Neural progenitor cell (in vitro differentiated cells): ENCODE data around the gene SLC37A1. TPM values are rescaled to one million over a fixed set of nuclear protein-coding genes. Genes with fewer than 3 reads are reported as not detected.

Experiments
- DNase-seq: peaks from one replicate; pipeline ENCODE4 v3.0.0-alpha.2; 2016; ENCODE audit warnings: low spot score
- H2AFZ ChIP-seq: fragments of 200-600 bp; sonication (generic); replicated peaks from 2 replicates; pipeline ENCODE4 v1.6.1; 2016; ENCODE audit warnings: antibody characterized with exemption
- H3F3A ChIP-seq: fragments of 200-600 bp; sonication (generic); 2 replicates; pipeline ENCODE4 v1.6.1; 2016; ENCODE audit warnings: antibody characterized with exemption, low read depth
- H3K27ac ChIP-seq: fragments of 200-600 bp; sonication (generic); 2 replicates; pipeline ENCODE4 v1.5.1; 2016; ENCODE audit warnings: mild to moderate bottlenecking
- H3K27me3 ChIP-seq: fragments of 200-600 bp; sonication (generic); 2 replicates; pipeline ENCODE4 v1.6.1; 2016; ENCODE audit warnings: mild to moderate bottlenecking, moderate library complexity
- H3K36me3 ChIP-seq: fragments of 200-600 bp; sonication (generic); 2 replicates; pipeline ENCODE4 v1.5.1; 2016
- H3K4me1 ChIP-seq: fragments of 200-600 bp; sonication (generic); 2 replicates; pipeline ENCODE4 v1.6.1; 2016; ENCODE audit warnings: mixed run types
- H3K4me2 ChIP-seq: fragments of 200-600 bp; sonication (generic); 2 replicates; pipeline ENCODE4 v1.6.1; 2016
- H3K4me3 ChIP-seq: fragments of 200-600 bp; sonication (generic); 2 replicates; pipeline ENCODE4 v1.5.1; 2016
- H3K79me2 ChIP-seq: fragments of 200-600 bp; sonication (generic); 2 replicates; pipeline ENCODE4 v1.6.1; 2016; ENCODE audit warnings: low read depth
- H3K9ac ChIP-seq: fragments of 200-600 bp; sonication (generic); 2 replicates; pipeline ENCODE4 v1.6.1; 2016
- H3K9me3 ChIP-seq: fragments of 200-600 bp; sonication (generic); 2 replicates; pipeline ENCODE4 v1.5.1; 2016; ENCODE audit warnings: low read depth
- H4K20me1 ChIP-seq: fragments of 200-600 bp; sonication (generic); 2 replicates; pipeline ENCODE4 v1.6.1; 2016; ENCODE audit warnings: low read depth
- H3K27ac Mint-ChIP-seq: 3 replicates; pipeline ENCODE4 v1.8.0; 2021; ENCODE audit warnings: mixed read lengths
- H3K27me3 Mint-ChIP-seq: 2 replicates; pipeline ENCODE4 v1.8.0; 2022; ENCODE audit warnings: low read depth, mild to moderate bottlenecking, inconsistent platforms, moderate library complexity, mixed read lengths; ENCODE audit not compliant: insufficient read depth
- H3K36me3 Mint-ChIP-seq: 3 replicates; pipeline ENCODE4 v1.8.0; 2021; ENCODE audit warnings: mixed read lengths
- H3K4me1 Mint-ChIP-seq: 3 replicates; pipeline ENCODE4 v1.8.0; 2021; ENCODE audit warnings: mixed read lengths
- H3K4me3 Mint-ChIP-seq: 3 replicates; pipeline ENCODE4 v1.8.0; 2021; ENCODE audit warnings: mild to moderate bottlenecking, moderate library complexity, mixed read lengths
- H3K9me3 Mint-ChIP-seq: 3 replicates; pipeline ENCODE4 v1.8.0; 2020; ENCODE audit warnings: mixed read lengths
- EZH2 ChIP-seq: fragments of 200-600 bp; sonication (generic); IDR thresholded peaks from 2 replicates; pipeline ENCODE4 v1.6.1; 2017; ENCODE audit warnings: antibody characterized with exemption, mild to moderate bottlenecking, moderate library complexity
- EZH2phosphoT487 ChIP-seq: fragments of 200-600 bp; sonication (generic); IDR thresholded peaks from 2 replicates; pipeline ENCODE4 v1.6.1; 2017; ENCODE audit warnings: antibody characterized with exemption
- total RNA-seq: library from RNA; depleted of rRNA; stranded (reverse); fragments of >200 nt; gene quantifications from 2 replicates; pipeline ENCODE4 v1.2.3, GENCODE V29; 2015; ENCODE audit warnings: low replicate concordance
- TF ChIP-seq, protein P1 (sequence below): fragments of 200-600 bp; sonication (generic); IDR thresholded peaks from 2 replicates; pipeline ENCODE4 v1.5.1; 2017; ENCODE audit warnings: antibody characterized with exemption, mild to moderate bottlenecking

Gene SLC37A1
- total RNA-seq, 1 donor from 2014 or later, result 1.2 TPM

DNA sequence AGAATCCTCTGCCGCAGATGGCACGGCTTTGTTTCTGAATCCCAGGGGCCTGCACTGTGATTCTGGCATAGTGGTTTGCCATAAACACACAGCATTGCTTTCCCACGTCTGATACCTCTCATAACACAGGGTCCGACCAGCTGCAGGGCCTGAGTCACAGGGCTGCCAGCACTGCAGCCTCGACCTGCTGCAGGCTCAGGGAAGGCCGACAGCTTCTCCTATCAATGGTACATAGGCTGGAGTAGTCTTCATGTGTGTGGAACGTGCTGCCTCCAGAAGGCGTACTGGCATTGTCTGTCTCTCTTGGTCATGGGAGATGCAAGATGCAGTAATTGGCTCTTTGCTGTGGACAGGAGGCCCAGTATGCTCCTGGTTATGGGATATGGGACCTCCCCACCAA, 86.3 kb downstream of the SLC37A1 start:
- peaks cover 22% of the 10 kb centered on the region for H3K9me3 Mint-ChIP-seq
- no peaks in the 10 kb centered on the region for H3K36me3 Mint-ChIP-seq
- peaks cover 8% of the 10 kb centered on the region for H3K27me3 Mint-ChIP-seq
- Histone ChIP-seq H3K4me1 (no peaks in the 10 kb centered on the region), H4K20me1 (no peaks in the 10 kb centered on the region), H2AFZ (no peak overlapping the region), H3K4me3 (no peak overlapping the region), H3F3A (no peaks in the 10 kb centered on the region), H3K27me3 (no peaks in the 10 kb centered on the region), H3K9me3 (no peaks in the 10 kb centered on the region), H3K4me2 (no peak overlapping the region), H3K9ac (no peak overlapping the region), H3K27ac (no peak overlapping the region), H3K79me2 (no peaks in the 10 kb centered on the region), H3K36me3 (no peaks in the 10 kb centered on the region)
- DNase-seq, result no peak
- H3K27ac Mint-ChIP-seq, result no peak overlapping the region
- TF ChIP-seq EZH2, result no peak
- H3K4me1 Mint-ChIP-seq, result peaks cover 2% of the 10 kb centered on the region
- H3K4me3 Mint-ChIP-seq, result no peak overlapping the region

DNA sequence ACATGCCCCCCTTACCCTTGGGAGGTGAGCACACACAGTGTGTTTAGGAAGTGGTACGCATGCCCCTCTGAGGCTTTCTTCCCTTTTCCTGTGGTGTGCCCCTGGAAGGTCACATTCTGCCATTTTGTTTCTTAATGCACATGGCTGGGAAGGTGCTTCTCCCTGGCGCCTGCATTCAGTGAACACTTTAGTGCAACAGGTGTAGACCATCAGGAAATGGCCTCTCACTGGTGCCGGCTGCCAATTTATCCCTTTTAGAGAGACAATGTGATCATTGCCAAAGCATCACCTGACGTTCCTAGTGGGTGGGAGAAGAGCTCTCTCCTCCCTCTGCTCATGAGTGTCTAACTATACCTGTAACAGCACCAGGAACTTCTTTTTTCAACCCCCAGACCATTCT, 88.0 kb downstream of the SLC37A1 start:
- Mint-ChIP-seq H3K4me3 (no peak overlapping the region), H3K4me1 (peaks cover 2% of the 10 kb centered on the region), H3K36me3 (no peaks in the 10 kb centered on the region), H3K9me3 (peaks cover 21% of the 10 kb centered on the region), H3K27ac (no peak overlapping the region), H3K27me3 (peaks cover 9% of the 10 kb centered on the region)
- no peak for DNase-seq
- TF ChIP-seq, protein P1, sequence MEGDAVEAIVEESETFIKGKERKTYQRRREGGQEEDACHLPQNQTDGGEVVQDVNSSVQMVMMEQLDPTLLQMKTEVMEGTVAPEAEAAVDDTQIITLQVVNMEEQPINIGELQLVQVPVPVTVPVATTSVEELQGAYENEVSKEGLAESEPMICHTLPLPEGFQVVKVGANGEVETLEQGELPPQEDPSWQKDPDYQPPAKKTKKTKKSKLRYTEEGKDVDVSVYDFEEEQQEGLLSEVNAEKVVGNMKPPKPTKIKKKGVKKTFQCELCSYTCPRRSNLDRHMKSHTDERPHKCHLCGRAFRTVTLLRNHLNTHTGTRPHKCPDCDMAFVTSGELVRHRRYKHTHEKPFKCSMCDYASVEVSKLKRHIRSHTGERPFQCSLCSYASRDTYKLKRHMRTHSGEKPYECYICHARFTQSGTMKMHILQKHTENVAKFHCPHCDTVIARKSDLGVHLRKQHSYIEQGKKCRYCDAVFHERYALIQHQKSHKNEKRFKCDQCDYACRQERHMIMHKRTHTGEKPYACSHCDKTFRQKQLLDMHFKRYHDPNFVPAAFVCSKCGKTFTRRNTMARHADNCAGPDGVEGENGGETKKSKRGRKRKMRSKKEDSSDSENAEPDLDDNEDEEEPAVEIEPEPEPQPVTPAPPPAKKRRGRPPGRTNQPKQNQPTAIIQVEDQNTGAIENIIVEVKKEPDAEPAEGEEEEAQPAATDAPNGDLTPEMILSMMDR, result no peak
- TF ChIP-seq EZH2 (no peak), EZH2phosphoT487 (no peak)
- H3K4me3 ChIP-seq, result no peak overlapping the region
- no peaks in the 10 kb centered on the region for H3K27me3 ChIP-seq
- H3K4me2 ChIP-seq, result no peak overlapping the region
- no peak overlapping the region for H2AFZ ChIP-seq
- H3K9me3 ChIP-seq, result no peaks in the 10 kb centered on the region
- H3F3A ChIP-seq, result no peaks in the 10 kb centered on the region
- H4K20me1 ChIP-seq, result no peaks in the 10 kb centered on the region
- H3K36me3 ChIP-seq, result no peaks in the 10 kb centered on the region
- H3K79me2 ChIP-seq, result no peaks in the 10 kb centered on the region
- no peaks in the 10 kb centered on the region for H3K4me1 ChIP-seq
- H3K27ac ChIP-seq, result no peak overlapping the region
- no peak overlapping the region for H3K9ac ChIP-seq

DNA sequence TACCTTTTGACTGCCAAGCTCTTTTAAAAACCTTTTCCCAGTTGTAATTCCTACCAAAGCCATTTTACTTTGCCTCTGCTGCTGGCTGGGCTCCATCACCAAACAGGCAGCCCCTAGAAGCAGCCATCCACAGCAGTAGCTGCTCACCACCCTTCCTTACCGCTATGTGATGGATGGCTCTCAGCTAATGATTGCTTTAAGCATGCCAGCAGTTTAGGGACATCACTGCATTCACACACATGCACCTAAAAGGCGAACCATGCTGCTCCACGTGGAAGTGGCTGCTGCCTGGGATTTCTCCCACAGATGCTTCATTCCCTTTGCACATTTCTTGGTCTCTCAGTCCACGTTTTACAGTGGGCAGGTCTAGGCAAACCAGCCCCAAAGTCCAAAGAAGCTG, 93.5 kb downstream of the SLC37A1 start:
- H3K27me3 Mint-ChIP-seq, result peaks cover 13% of the 10 kb centered on the region
- peaks cover 13% of the 10 kb centered on the region for H3K9me3 Mint-ChIP-seq
- H3K9ac ChIP-seq, result no peak overlapping the region
- H3K9me3 ChIP-seq, result no peaks in the 10 kb centered on the region
- H3K4me1 ChIP-seq, result no peaks in the 10 kb centered on the region
- no peak overlapping the region for H3K4me3 Mint-ChIP-seq
- peak overlapping the region; percentile 17 for H3K27ac Mint-ChIP-seq
- DNase-seq, result no peak
- H4K20me1 ChIP-seq, result no peaks in the 10 kb centered on the region
- no peak overlapping the region for H2AFZ ChIP-seq
- H3K27me3 ChIP-seq, result no peaks in the 10 kb centered on the region
- no peaks in the 10 kb centered on the region for H3K36me3 ChIP-seq
- TF ChIP-seq, protein P1, result no peak
- TF ChIP-seq EZH2phosphoT487 (no peak), EZH2 (no peak)
- H3K79me2 ChIP-seq, result no peaks in the 10 kb centered on the region
- no peaks in the 10 kb centered on the region for H3K36me3 Mint-ChIP-seq
- H3K4me3 ChIP-seq, result no peak overlapping the region
- H3F3A ChIP-seq, result no peaks in the 10 kb centered on the region
- H3K27ac ChIP-seq, result no peak overlapping the region
- H3K4me2 ChIP-seq, result no peak overlapping the region
- no peaks in the 10 kb centered on the region for H3K4me1 Mint-ChIP-seq

DNA sequence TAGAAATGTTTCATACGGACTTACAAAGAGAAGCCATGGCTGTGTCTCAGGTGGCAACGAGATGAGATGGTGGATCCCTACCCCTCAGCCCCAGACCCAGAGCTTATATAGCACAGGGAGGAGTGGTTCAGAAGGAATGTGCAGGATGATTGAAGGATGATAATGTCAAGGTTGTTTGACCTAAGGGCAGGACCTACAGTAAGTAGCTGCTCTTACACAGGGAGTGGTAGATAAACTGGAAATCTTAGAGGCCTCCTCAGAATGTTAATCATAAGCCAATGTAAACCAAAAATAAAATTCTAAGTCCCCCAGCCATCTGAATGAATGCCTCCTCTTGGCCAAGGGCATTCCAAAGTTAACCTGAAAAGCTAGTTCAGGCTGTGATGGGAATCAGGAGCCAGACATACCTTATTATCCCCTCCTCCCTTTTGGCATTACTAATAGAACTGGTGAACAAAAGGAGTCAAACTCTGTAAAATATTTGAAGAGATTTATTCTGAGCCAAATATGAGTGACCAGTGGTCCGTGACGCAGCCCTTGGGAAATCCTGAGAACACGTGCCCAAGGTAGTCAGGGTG, 94.0 kb downstream of the SLC37A1 start:
- H3K9ac ChIP-seq, result no peak overlapping the region
- no peaks in the 10 kb centered on the region for H3K36me3 Mint-ChIP-seq
- H3K36me3 ChIP-seq, result no peaks in the 10 kb centered on the region
- no peaks in the 10 kb centered on the region for H3F3A ChIP-seq
- no peaks in the 10 kb centered on the region for H3K9me3 ChIP-seq
- H3K27me3 ChIP-seq, result no peaks in the 10 kb centered on the region
- H3K4me1 Mint-ChIP-seq, result no peaks in the 10 kb centered on the region
- no peak overlapping the region for H3K4me3 ChIP-seq
- no peak overlapping the region for H3K4me3 Mint-ChIP-seq
- H3K9me3 Mint-ChIP-seq, result peaks cover 13% of the 10 kb centered on the region
- no peak for DNase-seq
- TF ChIP-seq, protein P1, result no peak
- no peak for TF ChIP-seq EZH2phosphoT487
- TF ChIP-seq EZH2, result no peak
- H3K79me2 ChIP-seq, result no peaks in the 10 kb centered on the region
- H3K4me2 ChIP-seq, result no peak overlapping the region
- H2AFZ ChIP-seq, result no peak overlapping the region
- no peak overlapping the region for H3K27ac ChIP-seq
- no peaks in the 10 kb centered on the region for H3K4me1 ChIP-seq
- no peaks in the 10 kb centered on the region for H4K20me1 ChIP-seq
- H3K27ac Mint-ChIP-seq, result no peak overlapping the region
- H3K27me3 Mint-ChIP-seq, result peaks cover 11% of the 10 kb centered on the region
